Activated naive CD4-positive, alpha-beta T cell treated with Interleukin-2 at 50 U/mL for 16 hours (primary cell): Measurements from ENCODE around the gene DUSP10.

Source experiments
- DNase-seq: peaks from one replicate; pipeline ENCODE4 v3.0.0-alpha.2; 2020

DUSP10 gene

DNA sequence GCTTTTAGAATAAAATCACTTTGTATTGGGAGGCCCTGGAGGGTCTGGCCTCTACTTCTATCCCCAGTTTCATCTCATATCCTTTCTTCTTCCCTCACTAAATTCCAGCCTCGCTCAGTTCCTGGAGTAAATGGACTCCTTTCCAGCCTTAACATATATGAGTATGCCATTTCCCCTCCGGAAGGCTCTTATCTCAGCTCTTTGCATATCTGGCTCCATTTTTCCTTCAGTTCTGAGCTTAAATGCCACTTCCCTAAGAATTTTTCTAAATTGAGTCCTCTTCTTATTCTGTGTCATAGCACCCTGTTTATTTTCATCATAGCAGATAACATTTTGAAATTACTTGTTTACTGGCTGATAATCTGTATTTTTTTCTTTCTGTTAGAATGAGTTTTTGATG lies 20.2 kb upstream of the DUSP10 start:
- no peak for DNase-seq

DNA sequence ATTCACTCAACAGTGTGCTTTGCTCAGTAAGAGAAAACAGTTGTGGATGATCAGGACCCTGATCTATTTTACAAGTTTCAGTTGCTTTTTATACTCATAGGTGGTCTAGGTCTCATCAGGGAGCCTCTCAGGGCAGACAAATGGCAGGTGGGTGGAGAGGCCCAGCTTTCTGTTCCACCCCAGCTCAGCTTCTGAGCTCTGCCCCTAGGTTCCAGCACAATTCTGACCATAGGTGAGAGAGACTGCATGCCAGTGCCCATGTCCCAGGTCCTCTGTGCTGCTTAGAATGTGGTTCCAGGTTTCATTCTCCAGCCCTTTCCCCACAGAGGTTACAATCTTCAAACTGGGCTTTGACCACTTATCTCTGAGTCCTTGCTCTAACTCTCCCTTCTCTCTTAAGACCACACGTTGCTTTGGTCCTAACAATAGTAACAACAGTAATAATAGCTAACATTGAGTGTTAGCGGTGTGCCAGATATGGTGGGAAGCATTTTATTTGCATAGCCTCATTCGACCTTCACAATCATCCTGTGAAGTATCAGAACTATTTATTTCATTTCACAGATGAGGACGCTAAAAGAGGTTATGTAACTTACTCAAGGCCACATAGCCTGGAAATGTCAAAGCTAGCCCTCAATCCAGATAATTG lies 19.6 kb upstream of the DUSP10 start:
- no peak for DNase-seq

DNA sequence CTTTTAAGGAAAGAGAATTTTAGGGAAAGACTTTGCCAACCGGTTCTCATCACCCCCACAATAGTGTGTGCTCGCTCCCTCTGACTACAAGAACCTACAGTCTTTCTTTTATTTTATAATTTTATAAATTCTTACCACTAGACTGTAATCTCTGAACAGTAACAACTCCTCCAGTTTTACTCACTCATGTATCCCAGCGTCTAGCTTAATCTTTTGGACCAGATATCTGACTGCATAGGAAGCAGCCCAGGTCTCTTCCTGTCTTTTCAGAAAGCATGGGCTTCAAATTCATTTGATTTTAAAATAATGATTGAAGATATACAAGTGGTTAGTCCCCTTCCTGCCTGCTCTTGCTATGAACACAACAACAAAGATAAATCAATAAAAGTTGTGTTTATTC lies 19.0 kb upstream of the DUSP10 start:
- no peak for DNase-seq

DNA sequence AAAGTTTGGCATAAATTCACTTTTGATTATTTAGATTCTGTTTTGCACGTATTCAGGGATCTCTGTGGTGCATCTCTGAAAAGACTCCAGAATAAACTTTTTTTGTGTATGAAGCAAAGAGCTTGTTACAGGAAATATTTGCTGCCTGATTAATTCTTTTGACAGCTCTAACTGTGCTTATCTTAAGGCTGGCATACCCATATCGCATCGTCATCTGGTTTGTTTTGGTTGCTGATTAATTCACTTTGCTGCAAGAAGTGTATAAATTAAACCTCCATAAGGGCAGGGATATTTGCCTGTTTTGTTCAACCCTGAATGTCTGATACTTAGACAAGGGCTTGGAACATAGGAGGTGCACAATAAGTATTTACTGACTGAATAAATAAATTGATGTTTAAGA lies 17.5 kb upstream of the DUSP10 start:
- no peak for DNase-seq

DNA sequence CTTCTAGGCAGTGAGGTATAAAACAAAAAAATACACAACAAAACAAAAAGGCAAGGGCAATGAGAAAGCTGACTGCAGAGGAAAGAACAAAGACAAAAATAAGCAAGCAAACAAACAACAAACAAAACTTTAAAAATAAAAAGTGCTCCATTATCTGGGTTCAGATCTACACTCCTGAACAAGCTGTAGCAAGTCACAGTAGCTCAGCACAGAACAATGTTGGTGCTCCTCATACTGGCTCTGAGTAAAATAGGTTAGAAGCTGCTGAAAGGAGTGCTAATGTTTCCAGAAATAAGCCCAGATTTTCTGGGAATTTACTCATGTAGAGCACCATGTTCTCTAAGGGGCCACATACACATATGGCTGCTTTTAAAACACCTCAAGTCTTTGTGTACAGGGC lies 16.6 kb upstream of the DUSP10 start:
- no peak for DNase-seq

DNA sequence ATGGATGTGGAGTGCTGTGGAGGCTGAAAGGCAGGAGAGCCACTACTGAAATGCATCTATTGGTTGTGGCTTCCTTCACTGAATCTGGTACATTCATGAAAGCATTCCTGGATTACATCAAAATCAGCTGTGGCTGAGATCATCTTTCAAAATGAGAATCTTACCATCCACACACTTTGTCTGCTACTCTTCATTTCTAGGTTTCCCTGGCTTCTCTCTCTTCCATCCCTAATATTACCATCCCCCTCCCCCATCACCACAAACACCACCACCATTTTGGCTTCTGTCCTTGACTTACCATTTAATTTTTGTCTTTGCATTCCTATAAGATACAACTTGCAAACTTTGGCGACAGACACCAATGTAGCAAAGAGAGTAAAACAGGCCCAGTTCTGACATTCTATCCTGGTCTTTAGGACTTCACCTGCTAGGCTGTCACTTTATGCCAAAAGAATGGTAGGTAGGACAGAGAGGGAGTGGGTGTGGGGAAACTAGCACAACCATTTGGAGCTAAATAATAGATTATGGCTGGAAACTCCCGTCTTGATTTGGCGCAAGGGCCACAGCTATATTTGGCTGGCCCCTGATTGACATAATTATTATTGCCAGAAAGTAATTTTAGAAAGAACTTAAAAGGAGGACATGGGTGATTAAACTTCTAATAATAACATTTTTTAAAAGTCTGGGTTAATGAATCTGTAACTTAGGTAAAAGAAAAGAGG lies 15.1 kb upstream of the DUSP10 start:
- DNase-seq, result no peak

DNA sequence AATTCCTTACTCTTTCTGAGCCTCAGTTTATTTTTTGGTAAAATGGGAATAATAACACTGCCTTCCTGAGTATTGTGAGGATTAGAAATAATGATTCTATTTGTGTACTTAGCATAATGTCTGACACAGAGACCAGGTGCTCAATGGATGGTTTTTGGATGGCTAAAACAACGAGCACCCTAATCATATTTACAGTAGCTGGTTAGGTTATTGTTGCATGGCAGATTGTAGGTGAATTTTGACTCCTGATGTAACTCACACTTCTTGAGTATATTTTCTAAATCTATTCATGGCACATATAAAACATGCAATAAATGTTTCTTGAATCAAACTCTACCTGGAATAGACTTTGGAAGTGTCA lies 11.9 kb upstream of the DUSP10 start:
- DNase-seq, result no peak

DNA sequence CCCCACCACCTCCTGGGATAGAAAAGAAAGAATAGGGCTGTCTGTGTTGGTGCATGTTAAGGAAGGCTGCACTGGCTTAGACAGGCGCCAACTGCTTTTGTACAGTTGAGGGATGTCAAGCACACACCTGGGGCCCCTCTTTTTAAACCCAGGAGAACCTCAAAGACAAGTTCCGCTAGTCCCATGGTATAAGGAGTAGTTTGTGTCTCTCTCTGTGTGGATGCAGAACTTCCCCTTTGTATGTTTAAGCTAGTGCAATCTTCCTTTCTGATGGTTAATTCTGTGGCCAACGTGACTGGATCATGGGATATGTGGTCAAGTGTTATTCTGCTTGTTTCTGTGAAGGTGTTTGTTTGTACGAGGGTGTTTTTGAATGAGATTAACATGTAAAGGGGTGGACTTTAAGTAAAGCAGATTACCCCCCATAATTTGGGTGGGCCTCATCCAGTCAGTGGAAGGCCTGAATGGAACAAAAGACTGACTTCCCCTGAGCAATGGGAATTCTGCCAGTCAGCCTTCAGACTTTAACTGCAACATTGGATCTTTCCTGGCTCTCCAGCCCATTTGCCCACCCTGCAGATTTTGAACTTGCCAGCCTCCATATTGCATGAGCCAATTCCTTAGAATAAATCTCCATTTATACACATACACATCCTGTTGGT lies 9.5 kb upstream of the DUSP10 start:
- no peak for DNase-seq

DNA sequence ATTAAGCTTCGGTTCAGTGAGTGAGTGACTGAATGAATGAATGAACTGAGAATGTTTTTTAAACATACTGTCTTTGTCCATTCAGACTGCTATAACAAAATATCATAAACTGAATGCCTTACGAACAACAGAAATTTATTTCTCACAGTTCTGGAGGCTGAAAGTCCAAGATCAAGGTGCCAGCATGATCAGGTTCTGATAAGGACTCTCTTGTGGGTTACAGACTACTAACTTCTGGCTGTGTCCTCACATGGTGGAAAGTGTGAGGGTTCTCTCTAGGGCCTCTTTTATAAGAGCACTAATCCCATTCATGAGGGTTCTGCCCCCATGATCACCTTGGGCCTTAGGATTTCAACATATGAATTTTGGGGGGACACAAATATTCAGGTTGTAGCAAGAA lies 7.1 kb upstream of the DUSP10 start:
- no peak for DNase-seq

DNA sequence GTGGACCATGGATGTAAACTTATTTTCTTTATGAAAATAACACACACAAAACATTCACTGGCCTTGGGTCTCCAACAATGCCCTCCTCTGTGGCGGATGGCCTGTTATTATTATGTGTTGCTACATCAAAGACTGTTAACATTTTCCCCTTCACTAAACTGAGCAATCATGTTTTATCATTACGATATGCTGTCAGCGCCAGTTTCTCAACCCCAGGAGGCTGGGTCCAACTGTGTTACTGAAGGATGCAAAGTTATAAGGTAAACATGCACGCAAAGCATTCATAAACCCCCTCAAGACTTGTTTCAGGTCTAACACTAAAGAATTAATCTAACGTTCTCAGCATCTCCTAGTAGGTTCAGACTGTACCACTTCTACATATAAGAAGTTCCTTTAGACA lies 6.0 kb upstream of the DUSP10 start:
- no peak for DNase-seq

DNA sequence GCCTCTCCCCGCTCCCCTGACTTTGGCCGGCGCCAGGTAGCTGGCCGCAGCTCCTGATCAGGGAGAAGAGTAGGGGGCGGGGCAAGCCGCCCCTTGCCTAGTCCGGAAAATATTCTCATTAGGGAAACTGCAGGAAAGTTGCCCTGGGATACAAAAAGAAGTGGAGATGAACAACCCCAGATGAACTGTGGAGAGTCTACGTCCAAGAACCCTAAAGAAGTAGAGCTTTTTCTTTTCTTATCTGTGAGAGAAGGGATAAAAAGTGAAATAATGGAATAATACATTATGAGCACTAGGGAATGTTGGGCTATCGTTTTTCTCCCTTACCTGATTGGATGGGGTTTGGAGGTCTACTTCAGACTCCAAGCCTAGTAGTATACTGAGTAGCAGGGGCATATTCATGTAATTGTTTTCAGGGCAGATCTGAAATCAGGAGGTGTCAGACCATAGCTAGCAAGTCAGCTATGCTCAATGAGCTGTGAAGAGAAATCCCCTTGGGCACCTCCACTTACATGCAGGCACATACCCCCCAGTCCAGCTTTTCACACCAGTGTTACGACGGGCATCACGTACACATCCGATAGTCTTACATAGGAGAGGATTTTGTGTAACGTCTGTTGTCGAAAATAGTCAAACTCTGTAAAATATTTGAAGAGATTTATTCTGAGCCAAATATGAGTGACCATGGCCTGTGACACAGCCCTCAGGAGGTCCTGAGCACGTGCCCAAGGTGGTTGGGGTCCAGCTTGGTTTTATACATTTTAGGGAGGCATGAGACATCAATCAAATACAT lies 1.7 kb upstream of the DUSP10 start:
- DNase-seq, result no peak

DNA sequence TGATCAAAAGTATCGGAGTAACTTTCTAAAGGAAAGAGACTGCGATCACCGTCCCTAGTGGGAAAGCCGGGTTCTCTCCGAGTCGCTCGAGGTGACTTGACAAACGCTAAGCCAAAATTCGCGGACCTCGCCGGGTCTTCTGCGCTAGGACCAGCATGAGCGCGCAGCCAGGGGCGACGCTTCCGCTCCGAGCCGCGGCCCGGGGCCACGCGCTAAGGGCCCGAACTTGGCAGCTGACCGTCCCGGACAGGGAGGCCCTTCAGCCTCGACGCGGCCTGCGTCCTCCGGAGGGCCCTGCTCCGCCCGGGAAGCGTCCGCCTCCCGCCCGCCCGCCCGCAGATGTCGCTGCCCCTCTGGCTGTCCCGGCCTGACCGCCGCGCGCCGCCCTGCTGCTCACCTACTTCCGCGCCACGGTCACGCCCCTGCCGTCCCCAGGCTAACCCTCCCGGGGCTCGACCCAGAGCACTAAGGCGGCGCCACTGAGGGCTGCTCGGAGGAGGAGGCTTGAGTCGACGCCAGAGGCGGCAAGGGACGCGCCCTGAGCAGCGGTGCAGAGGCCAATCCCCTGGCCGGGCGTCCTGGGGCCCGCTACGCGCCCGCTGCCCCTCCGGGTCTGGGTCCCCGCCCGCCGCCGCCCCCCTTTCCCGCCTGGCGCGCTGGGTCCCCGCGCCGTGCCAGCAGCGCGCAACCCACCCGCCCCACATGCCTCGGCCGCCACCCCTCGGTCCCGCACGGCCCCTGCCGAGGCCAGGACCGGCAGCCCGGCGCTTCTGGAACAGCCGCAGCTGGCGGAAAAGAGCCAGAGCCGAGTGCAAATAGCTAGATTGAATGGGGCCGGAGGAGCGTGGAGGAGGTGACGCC lies 896 bp upstream of the DUSP10 start:
- peak; percentile 84 for DNase-seq

DNA sequence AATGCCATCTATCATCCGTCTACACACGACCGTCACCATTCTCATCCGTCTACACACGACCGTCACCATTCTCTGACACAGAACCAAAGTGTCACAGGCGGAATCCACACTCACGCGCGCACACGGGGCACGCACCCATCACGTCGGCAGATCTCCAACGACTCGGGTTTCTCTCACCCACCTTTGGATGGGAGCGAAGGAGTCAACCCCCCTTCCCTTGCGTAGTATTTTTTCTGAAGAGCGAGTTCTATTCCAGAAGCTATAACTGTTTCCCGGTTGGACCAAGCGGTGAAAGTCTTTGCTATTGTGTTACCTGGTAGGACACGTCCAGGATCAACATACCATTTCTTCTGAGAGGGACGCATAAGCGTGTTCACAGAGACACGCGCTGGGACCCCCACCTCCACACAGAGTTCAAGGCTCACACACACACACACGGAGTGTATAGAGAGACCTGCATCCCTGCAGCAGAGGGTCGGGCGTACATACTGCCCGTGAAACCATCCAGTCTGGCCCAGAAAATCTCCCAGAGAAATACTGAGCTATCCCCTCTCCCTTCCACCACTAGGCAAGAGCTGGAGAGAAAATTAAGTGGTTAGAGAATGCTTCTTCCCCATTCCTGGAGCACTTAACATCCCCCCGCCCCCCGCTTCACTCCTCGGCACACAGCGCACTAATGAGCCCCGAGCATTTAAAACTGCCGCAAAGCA lies 741 bp downstream of the DUSP10 start:
- DNase-seq, result peak; percentile 42

DNA sequence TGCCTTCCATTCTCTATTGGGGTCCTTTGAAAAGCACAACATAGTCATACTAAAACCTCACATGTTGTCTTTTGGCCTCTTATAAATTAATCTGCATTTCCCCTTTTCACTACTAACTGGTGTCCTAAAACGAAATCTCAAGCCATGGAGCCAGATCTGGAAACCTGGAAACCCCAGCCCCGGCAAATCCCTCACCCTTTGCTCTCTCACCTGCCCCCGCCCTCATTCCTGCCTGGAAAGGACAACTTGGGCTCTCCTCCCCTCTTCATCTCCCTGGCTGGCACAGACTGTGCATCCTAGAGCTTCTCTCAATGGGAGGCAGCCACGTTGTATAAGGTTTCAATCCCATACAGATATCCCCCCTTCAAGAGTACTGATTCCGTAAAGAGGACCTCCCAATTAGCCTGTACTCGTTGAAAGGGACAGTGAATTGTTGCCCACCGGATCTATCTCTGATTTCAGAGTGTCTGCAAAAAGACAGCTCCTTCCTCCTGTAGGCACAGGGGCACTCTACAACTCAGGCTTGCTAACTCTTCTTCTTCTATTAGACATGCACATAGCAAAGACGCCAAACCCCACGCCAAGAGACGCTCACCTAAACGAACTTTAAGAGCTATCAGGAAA lies 1.4 kb downstream of the DUSP10 start:
- no peak for DNase-seq

DNA sequence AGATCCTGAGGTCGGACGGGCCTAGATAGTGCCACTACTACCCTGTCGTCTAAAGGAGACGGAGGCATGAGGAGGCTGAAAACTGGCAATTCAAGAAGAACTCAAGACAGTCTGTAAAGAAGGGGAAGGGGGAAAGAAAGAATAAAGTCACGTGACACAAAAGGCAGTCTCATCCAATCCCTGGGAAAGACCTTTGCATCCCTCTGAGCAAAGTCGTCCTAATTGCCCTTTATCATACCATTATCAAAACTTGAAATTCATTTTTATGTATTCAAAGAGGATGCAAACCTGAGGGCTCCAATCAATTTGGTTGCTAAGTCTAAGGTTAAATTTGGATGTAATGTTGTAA lies 2.2 kb downstream of the DUSP10 start:
- no peak for DNase-seq

DNA sequence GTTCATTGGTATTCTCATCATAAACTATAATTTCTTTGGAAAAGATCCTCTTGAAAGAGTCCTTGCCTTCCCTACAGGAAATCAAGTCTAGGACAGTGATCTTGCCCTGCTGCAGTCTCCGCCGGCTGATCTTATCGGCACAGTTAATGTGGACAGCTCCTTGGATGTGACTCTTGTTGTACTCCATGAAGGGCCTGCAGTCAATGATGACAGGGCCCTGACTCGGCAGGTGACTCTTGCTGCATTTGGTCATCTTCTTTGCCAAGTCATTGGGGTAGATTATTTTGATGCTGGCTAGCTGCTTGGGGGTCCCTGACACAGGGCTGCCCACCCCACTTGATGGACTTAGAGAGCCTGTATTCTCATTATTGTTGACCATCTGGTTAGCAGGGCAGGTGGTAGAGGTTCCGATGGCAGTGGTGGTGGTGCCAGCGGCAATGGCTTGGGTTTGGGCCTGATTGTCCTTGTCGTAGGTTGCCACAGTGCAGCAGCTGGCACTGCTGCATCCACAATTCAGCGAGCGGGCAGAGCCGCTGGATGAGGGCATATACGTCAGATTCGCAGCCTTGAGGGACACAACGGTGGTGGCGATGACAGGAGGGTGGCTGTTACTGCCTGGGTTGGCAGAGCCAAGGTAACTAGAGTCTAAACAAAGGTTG lies 2.7 kb downstream of the DUSP10 start:
- DNase-seq, result no peak

DNA sequence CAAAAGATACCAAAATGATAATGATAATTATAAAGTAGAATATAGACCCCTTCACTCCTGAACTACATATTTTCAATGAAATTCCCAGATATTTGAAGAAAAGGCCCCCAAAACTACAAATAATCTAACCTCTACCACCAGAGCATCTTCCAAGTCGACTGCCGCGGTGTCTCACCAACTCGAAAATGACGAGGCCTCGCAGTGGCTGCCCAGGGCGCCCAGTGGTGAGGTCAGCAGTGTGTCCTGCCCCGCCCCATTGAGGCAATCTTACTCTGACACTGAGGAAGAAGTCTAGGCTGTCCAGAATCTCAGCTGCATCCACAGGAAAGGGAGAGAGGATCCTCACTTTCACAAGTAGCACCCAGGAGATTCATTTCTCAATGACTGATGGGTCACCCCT lies 5.2 kb downstream of the DUSP10 start:
- no peak for DNase-seq

DNA sequence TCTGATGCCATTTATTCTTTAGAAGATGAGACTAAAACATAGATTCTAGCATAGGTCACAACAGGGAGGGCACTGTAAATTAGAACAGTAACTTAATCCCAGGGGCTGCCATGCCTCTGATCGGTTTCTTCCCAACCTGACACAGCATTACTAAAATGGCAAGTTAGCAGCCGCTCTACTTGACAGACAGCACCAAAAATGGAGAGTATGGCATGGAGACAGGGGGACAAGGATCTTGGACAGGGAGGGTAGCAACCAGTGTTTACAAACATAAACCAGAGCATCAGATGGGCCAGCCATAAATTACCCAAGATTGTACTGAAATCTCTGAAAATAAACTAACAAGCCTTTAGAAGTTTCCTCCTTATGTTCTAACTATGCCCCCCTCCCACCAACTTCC lies 5.9 kb downstream of the DUSP10 start:
- no peak for DNase-seq

DNA sequence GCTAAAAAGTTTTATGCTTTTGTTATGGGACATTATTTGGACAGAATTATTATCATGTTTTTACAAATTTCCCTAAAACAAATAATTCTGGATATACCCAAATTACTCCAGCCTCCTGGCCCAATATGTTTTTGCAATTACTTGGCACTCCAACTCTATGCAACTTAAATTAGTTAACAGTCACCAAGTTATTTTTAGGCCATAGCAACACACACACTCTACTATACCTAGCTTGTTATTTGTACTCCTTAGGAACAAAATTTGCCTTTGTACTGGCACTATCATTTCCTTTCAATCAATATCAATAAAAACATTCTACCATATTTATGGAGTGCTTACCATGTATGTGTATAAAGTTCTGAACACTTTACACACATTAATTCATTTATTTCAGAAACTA lies 7.7 kb downstream of the DUSP10 start:
- DNase-seq, result no peak

DNA sequence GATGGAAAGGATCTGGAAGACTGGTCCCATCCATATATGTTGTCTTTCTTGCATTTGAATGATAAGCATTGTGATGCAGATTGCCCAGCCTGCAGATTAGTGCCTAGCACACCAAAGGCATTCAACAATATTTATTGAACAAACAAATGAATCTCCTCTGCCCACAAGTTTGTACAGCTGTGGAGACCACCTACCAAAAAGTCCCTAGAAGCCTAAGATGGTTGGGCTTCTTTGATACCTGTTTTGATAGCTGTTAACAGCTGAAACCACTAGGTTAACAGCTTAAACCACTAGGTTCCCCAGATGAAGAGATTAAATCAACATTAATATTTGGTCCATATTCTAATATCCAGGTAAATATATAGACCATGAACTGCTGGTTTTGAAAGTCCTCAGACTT lies 9.8 kb downstream of the DUSP10 start:
- no peak for DNase-seq

DNA sequence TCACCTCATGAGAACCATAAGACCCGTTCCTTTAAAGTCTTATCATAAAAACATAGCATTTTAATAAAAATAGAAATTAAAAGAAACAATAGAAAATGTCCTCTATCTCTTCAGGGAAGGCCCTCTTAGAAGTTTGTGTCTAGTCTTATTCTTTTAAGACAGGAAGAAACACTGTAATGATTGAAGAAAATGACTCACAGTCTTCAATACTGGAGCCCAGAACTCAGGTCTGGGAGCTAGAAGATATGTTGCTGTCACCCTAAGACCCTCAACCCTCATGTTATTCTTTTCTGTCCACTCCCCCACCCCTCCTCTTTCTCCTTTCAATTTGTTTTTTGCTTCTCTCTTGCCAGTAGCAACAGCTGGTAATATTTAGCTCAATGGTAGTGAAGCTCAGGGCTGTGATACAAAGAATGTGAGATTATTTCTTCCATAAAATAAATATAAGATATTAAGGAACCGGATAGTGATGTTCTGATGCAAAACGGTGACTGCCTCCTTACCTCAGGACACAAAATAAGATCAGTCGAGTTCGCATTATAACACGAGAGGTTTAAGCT lies 12.0 kb downstream of the DUSP10 start:
- DNase-seq, result no peak
